ENCODE results near the gene TMEM198. TPM values are rescaled to one million over a fixed set of nuclear protein-coding genes. Genes with fewer than 3 reads are reported as not detected.

The TMEM198 gene
- total RNA-seq, 1 experiment from 2014 or later = 1.1 TPM

DNA sequence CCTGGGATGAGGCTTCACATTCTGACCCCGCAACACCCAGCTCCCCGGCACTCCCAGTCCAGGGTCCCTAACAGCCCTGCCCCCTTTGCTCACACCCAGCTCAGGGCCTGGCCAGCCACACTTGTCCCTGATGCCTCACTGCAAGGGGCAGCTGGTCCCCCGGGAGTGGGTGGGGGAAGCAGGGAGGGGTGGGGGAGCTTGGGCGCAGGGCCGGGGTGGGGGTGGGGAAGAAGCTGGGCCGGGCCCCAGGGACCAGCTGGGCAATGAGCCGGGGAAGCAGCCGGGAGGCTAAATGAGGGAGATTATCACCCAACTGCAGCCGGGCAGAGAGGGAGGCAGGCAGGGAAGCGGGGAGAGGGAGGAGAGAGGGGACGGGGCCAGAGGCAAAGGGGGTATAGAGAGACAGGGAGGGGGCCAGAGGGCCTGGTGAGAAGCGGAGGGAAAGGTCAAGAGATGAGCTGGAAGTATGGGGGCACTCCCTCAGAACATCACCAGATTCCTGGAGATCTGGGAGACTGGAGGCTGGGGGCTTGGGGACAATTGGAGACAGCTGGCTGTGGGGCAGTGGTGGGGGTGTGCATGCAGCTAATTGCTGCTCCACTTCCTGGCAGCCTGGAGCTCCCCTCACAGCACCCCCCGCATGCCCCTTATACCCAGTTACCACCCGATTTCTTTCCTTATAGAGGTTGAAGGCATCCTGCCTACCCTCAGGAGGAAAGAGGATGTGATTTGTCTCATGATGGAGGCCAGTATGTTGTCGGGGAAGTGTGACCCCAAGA lies 32.1 kb upstream of the TMEM198 start:
- ATAC-seq (no peak), DNase-seq (no peak)
- H3K27ac ChIP-seq (ENCODE audit: low read length) = no peak overlapping the region
- intact Hi-C loops (cut with micrococcal nuclease) = no loop called here
- no peaks in the 10 kb centered on the region for H3K9me2 ChIP-seq (replicated peaks; ENCODE audit: low read length)
- H3K9me3 ChIP-seq (ENCODE audit: low read length) = no peaks in the 10 kb centered on the region
- TF ChIP-seq, protein P1, sequence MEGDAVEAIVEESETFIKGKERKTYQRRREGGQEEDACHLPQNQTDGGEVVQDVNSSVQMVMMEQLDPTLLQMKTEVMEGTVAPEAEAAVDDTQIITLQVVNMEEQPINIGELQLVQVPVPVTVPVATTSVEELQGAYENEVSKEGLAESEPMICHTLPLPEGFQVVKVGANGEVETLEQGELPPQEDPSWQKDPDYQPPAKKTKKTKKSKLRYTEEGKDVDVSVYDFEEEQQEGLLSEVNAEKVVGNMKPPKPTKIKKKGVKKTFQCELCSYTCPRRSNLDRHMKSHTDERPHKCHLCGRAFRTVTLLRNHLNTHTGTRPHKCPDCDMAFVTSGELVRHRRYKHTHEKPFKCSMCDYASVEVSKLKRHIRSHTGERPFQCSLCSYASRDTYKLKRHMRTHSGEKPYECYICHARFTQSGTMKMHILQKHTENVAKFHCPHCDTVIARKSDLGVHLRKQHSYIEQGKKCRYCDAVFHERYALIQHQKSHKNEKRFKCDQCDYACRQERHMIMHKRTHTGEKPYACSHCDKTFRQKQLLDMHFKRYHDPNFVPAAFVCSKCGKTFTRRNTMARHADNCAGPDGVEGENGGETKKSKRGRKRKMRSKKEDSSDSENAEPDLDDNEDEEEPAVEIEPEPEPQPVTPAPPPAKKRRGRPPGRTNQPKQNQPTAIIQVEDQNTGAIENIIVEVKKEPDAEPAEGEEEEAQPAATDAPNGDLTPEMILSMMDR (conservative IDR thresholded peaks at IDR 0.05; ENCODE audit: low read depth, low read length) = no peak
- TF ChIP-seq EZH2 (IDR thresholded peaks at IDR 0.05; ENCODE audit: low read length, unreplicated experiment) (no peak), EZH2phosphoT487 (IDR thresholded peaks at IDR 0.05; ENCODE audit: borderline replicate concordance, low read length) (no peak)
- no peaks in the 10 kb centered on the region for H4K20me1 ChIP-seq (ENCODE audit: low read length)
- no peaks in the 10 kb centered on the region; the same call in 1 of the 2 replicates for H3K4me1 ChIP-seq (ENCODE audit: insufficient read depth, low read length)
- no peak overlapping the region for H2AFZ ChIP-seq (ENCODE audit: low read length)
- ChIA-PET CTCF (interaction anchor here (0.5 to 0.6 kb wide), 4 partner anchors 12 to 166 kb away, joined by 3 to 9 read pairs (median 4); no protein-coding TSS in a partner anchor), POLR2A (ENCODE audit: unreplicated experiment) (interaction anchor here (0.6 kb wide), 1 partner anchor 9 kb away, joined by 6 read pairs; no protein-coding TSS in a partner anchor)
- no TSS peak for BruUV-seq (replicated peaks)
- H3K4me3 ChIP-seq (ENCODE audit: low read length) = no peak overlapping the region
- H3K27me3 ChIP-seq (ENCODE audit: low read length) = peaks cover 47% of the 10 kb centered on the region
- no peaks in the 10 kb centered on the region for H3K79me2 ChIP-seq (ENCODE audit: low read length)
- no peaks in the 10 kb centered on the region for H3K36me3 ChIP-seq (ENCODE audit: low read depth, low read length)
- no peaks in the 10 kb centered on the region for H3F3A ChIP-seq (ENCODE audit: low read length, unreplicated experiment)
- no peak overlapping the region for H3K4me2 ChIP-seq (ENCODE audit: low read length)
- no peak overlapping the region for H3K9ac ChIP-seq (ENCODE audit: low read length)

- DNase-seq = no peak
- H3K9me3 ChIP-seq (ENCODE audit: low read length) = no peaks in the 10 kb centered on the region
- no peaks in the 10 kb centered on the region for H3K36me3 ChIP-seq (ENCODE audit: low read depth, low read length)
- H3K27me3 ChIP-seq (ENCODE audit: low read length) = peaks cover 47% of the 10 kb centered on the region
- H3F3A ChIP-seq (ENCODE audit: low read length, unreplicated experiment) = no peaks in the 10 kb centered on the region
- no peaks in the 10 kb centered on the region for H3K79me2 ChIP-seq (ENCODE audit: low read length)
- TF ChIP-seq, protein P1 (conservative IDR thresholded peaks at IDR 0.05; ENCODE audit: low read depth, low read length) = no peak
- no peak overlapping the region for H3K9ac ChIP-seq (ENCODE audit: low read length)
- no peak overlapping the region for H3K27ac ChIP-seq (ENCODE audit: low read length)
- H3K4me3 ChIP-seq (ENCODE audit: low read length) = no peak overlapping the region
- ChIA-PET CTCF (no interaction called here), POLR2A (ENCODE audit: unreplicated experiment) (no interaction called here)
- no TSS peak for BruUV-seq (replicated peaks)
- no peaks in the 10 kb centered on the region for H4K20me1 ChIP-seq (ENCODE audit: low read length)
- H3K4me1 ChIP-seq (ENCODE audit: insufficient read depth, low read length) = no peaks in the 10 kb centered on the region; the same call in 1 of the 2 replicates
- no peak for ATAC-seq
- intact Hi-C loops (cut with micrococcal nuclease) = no loop called here
- no peaks in the 10 kb centered on the region for H3K9me2 ChIP-seq (replicated peaks; ENCODE audit: low read length)
- no peak overlapping the region for H3K4me2 ChIP-seq (ENCODE audit: low read length)
- no peak overlapping the region for H2AFZ ChIP-seq (ENCODE audit: low read length)
Measured at GRCh38 chr2:219512524-219513216, 31.2 kb upstream of the TMEM198 start.

DNA sequence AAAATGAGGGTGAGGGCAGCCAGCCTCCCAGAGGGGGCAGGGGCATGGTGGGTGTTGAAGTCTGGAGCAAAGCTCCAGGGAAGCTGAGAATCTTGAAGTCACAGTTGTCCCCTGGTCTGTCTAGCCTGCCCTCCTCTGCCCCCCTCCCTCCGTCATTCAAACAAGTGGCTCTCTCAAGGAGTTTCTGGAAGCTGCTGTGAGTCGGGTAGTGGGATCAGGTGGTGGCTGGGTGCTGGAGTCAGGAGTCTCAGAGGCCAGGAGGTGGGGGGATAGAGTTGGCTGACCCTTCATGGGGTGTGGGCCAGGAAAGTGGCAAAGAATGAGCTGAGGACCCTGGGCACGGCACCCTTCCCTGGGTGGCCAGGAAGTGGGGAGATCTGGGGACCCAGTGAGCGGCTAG lies 30.0 kb upstream of the TMEM198 start:
- H3K27ac ChIP-seq (ENCODE audit: low read length) = no peak overlapping the region
- ChIA-PET POLR2A (ENCODE audit: unreplicated experiment) (no interaction called here), CTCF (no interaction called here)
- TF ChIP-seq, protein P1 (conservative IDR thresholded peaks at IDR 0.05; ENCODE audit: low read depth, low read length) = no peak
- TF ChIP-seq EZH2phosphoT487 (IDR thresholded peaks at IDR 0.05; ENCODE audit: borderline replicate concordance, low read length) (no peak), EZH2 (IDR thresholded peaks at IDR 0.05; ENCODE audit: low read length, unreplicated experiment) (no peak)
- peaks cover 47% of the 10 kb centered on the region for H3K27me3 ChIP-seq (ENCODE audit: low read length)
- H3K36me3 ChIP-seq (ENCODE audit: low read depth, low read length) = no peaks in the 10 kb centered on the region
- no peaks in the 10 kb centered on the region; the same call in 1 of the 2 replicates for H3K4me1 ChIP-seq (ENCODE audit: insufficient read depth, low read length)
- H3K4me2 ChIP-seq (ENCODE audit: low read length) = peak overlapping the region; percentile 48
- intact Hi-C loops (cut with micrococcal nuclease) = no loop called here
- ATAC-seq (no peak), DNase-seq (no peak)
- 0 out of 2 replicates have a peak overlapping the region, but pooled peaks have one; percentile 8 for H3K4me3 ChIP-seq (ENCODE audit: low read length)
- BruUV-seq (replicated peaks) = no TSS peak
- peak overlapping the region; percentile 32; the same call in 1 of the 2 replicates for H2AFZ ChIP-seq (ENCODE audit: low read length)
- H3K79me2 ChIP-seq (ENCODE audit: low read length) = no peaks in the 10 kb centered on the region
- no peaks in the 10 kb centered on the region for H3F3A ChIP-seq (ENCODE audit: low read length, unreplicated experiment)
- H3K9ac ChIP-seq (ENCODE audit: low read length) = no peak overlapping the region
- H3K9me3 ChIP-seq (ENCODE audit: low read length) = no peaks in the 10 kb centered on the region
- no peaks in the 10 kb centered on the region for H4K20me1 ChIP-seq (ENCODE audit: low read length)
- H3K9me2 ChIP-seq (replicated peaks; ENCODE audit: low read length) = no peaks in the 10 kb centered on the region

Measured in PC-3 (cell line).